Daoy (cell line): ENCODE measurements around the gene MARCHF4. TPM values are rescaled to one million over a fixed set of nuclear protein-coding genes. Genes with fewer than 3 reads are reported as not detected.

Source experiments
- DNase-seq: peaks from one replicate; pipeline ENCODE4 v3.0.0-alpha.2; 2015; ENCODE audit warnings: low read depth
- total RNA-seq: library from RNA; depleted of rRNA; stranded (reverse); fragments of >200 nt; shearing (Covaris generic); gene quantifications from 2 replicates; pipeline ENCODE4 v1.2.3, GENCODE V29; 2014; rRNA removed

MARCHF4 gene
- total RNA-seq, 1 experiment from 2014 or later, result 4.8 TPM

DNA sequence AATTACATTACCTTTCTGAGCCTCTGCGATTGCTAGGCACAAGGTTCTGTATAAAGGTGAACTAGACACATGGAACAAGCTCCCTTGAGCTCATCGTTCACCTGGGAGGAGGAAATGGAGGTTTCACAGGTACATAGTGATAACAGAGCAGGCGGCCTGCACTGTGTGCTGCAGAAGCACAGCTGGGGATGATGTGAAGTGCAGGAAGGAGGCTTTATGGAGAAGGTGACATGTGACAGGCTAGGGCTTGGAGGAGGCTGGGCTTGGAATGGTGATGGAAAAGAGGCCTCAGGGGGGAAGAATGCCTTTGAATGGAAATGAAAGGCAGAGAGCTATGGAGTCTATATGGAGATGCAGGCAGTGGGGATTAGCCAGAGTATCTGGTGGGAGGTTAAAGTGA lies 22.9 kb downstream of the MARCHF4 start:
- DNase-seq, result peak; percentile 15

GRCh38 chr2:216348756-216349308 lies 23.5 kb downstream of the MARCHF4 start:
- peak; percentile 61 for DNase-seq

- DNase-seq, result no peak
These were observed 25.5 kb downstream of the MARCHF4 start for GRCh38 chr2:216346781-216347180.

GRCh38 chr2:216345846-216346245 lies 26.4 kb downstream of the MARCHF4 start:
- no peak for DNase-seq

DNA sequence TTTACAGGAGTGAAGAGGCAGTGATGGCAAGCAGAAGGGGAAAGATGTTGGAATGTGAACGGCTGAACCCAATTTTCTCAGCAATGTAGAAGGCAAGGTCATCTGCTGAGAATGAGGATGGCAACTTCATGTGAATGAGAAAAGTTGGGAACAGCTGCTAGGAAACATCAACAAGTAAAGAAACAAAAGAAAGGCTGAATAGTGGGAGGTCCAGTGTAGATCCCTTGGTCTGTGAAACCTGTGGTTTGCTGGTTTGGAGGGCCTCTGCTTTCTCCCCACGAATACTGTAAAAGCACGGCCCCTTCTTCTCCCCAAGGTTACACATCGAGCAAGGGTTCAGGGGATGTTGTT lies 27.4 kb downstream of the MARCHF4 start:
- no peak for DNase-seq

DNA sequence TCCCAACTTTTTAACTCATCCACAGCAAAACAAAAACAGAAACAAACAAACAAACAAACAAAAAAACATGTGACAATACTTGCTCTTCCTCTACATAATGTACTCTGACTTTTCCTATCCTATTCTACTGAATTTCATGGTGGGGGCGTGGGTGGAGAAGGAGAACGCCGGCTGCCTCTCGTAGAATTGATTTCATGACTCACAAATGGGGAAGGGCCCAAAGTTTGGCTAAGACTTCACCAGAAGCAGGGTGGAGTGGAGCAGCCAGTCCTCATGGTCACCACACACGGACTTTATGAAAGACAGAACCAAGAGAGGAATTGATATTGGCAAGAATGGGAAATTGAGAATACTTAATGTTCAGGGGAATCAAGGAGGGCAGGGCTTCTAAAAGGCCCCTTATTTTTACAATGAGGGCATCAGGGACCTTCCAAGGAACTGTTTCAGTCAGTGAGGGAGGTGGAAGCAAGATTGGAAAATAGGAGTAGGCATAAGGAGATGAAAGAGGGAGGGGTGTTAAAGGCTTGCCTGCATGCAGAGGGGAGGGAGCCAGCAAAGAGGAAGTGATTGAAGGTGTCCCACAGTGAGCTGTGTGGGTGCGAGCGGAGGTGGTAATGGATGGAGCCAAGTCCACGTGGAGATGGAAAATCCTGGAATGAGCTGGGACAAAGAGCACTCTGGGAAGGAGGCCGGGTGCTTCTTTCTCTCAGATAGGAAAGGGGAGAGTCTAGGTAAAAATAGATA lies 27.9 kb downstream of the MARCHF4 start:
- no peak for DNase-seq

DNA sequence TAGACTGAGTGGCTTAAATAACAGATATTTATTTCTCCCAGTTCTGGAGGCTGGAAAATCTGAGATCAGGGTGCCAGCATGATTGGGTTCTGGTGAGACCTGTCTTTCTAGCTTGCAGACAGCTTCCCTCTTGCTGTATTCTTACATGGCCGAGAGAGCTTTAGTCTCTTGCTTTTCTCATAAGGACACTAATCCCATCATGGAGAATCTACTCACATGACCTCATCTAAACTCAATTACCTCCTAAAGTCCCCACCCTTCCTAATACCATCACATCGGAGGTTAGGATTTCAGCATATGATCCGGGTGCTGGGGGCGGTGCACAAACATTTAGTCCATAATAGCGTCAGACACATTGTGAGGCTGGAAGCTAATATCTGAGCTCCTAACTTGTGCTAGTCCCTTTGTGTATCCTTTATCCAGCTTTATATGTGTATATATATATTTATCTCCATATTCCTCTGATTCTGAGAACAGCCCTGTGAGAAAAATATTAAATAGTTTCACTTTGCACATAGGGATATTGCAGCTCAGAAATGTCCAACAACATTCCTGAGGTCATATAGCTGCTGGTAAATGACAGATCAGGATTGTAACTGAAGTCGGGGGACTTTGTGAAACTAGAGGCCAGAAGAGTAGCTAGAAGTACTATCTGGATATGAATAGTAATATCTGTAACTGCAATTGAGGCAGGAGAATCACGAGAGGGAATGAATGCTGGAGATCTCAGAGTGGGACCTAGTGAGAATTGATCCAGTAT lies 28.9 kb downstream of the MARCHF4 start:
- DNase-seq, result no peak

- DNase-seq, result peak; percentile 29
These were observed 31.2 kb downstream of the MARCHF4 start for GRCh38 chr2:216341121-216341520.

GRCh38 chr2:216340280-216340631 lies 32.0 kb downstream of the MARCHF4 start:
- DNase-seq, result no peak

- DNase-seq, result peak; percentile 75
These were observed 32.6 kb downstream of the MARCHF4 start for GRCh38 chr2:216339456-216340279.

DNA sequence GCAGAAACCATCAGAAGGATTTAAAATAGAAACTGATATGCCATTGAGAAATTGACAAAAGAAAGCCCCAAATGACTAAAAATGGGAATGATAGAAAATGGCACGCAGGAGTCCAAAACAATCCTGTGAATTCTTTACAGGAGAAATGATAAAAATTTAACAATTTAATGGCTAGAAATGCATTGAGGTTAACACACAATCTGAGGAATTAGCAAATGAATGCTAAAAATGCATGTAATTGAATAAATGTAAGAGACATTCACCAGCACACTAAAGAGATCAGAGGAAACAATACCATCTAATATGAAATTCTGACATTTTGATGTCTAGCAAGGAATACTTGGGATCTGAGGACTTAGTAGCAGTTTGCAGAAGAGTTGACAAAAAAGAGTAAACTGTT lies 37.0 kb downstream of the MARCHF4 start:
- no peak for DNase-seq

DNA sequence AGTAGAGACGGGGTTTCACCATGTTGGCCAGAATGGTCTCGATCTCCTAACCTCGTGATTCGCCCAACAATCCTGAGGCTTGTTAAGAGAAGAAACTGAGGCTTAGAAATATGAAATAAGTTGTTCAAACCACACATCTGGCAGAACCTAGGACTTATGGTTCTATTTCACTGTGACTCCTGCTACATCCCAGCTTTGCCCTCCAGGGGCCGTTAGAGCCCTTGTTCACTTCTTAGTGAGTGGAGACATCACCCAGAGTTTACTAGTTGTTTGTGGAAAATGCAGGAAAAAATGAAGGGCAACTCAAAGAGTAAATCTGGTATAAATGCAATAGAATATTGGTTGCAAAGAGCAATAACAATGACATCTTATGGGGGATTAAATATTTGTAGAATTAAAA lies 43.9 kb downstream of the MARCHF4 start:
- no peak for DNase-seq

- no peak for DNase-seq
These were observed 44.8 kb downstream of the MARCHF4 start for GRCh38 chr2:216327447-216327935.

Other genes with a start within 250 kb of the MARCHF4 start
- 3.2 and 3.8 TPM in 2 replicates for gene SMARCAL1, start 40.0 kb upstream of the MARCHF4 start, total RNA-seq
- gene RPL37A, start 126.4 kb upstream of the MARCHF4 start, total RNA-seq, result 2,086 and 2,609 TPM in 2 replicates